Trophoblast cell (in vitro differentiated cells and primary cell): ENCODE results near the gene MGRN1.

Source experiments
- DNase-seq, 2 donors: peaks; one replicate each; pipeline ENCODE4 v3.0.0-alpha.2; 2016
- H2AFZ ChIP-seq: 2 replicates; pipeline ENCODE4 v1.6.1; 2013; ENCODE audit warnings: low read length, moderate library complexity, mild to moderate bottlenecking; ENCODE audit not compliant: insufficient read depth, poor library complexity
- H2AK5ac ChIP-seq: 2 replicates; pipeline ENCODE4 v1.6.1; 2013; ENCODE audit warnings: mild to moderate bottlenecking, low read length
- H2BK120ac ChIP-seq: 2 replicates; pipeline ENCODE4 v1.6.1; 2013; ENCODE audit warnings: low read length, mild to moderate bottlenecking, moderate library complexity; ENCODE audit not compliant: insufficient read depth, poor library complexity
- H2BK12ac ChIP-seq: 2 replicates; pipeline ENCODE4 v1.6.1; 2013; ENCODE audit warnings: mild to moderate bottlenecking, low read length, moderate library complexity
- H2BK5ac ChIP-seq: 2 replicates; pipeline ENCODE4 v1.6.1; 2013; ENCODE audit warnings: low read length, low read depth, moderate library complexity, mild to moderate bottlenecking; ENCODE audit not compliant: poor library complexity
- H3K14ac ChIP-seq: 2 replicates; pipeline ENCODE4 v1.6.1; 2013; ENCODE audit warnings: mild to moderate bottlenecking, low read length
- H3K18ac ChIP-seq: 2 replicates; pipeline ENCODE4 v1.6.1; 2013; ENCODE audit warnings: mild to moderate bottlenecking, low read length
- H3K23ac ChIP-seq: 2 replicates; pipeline ENCODE4 v1.6.1; 2013; ENCODE audit warnings: low read length
- H3K27ac ChIP-seq: 2 replicates; pipeline ENCODE4 v1.5.1; 2013; ENCODE audit warnings: low read depth, mild to moderate bottlenecking, inconsistent platforms, low read length, moderate library complexity
- H3K27me3 ChIP-seq: 2 replicates; pipeline ENCODE4 v1.6.1; 2013; ENCODE audit warnings: inconsistent platforms, mild to moderate bottlenecking, low read length, moderate library complexity; ENCODE audit not compliant: insufficient read depth
- H3K36me3 ChIP-seq, 2 experiments: 1 replicate in 1 of 2; 2 replicates in 1 of 2; pipeline ENCODE4 v1.6.1; 2013; ENCODE audit warnings: low read length in 2 of 2, mild to moderate bottlenecking in 2 of 2, moderate library complexity in 1 of 2; ENCODE audit not compliant: insufficient read depth in 2 of 2, control insufficient read depth in 1 of 2
- H3K4ac ChIP-seq: 2 replicates; pipeline ENCODE4 v1.6.1; 2013; ENCODE audit warnings: low read depth, mild to moderate bottlenecking, low read length, moderate library complexity
- H3K4me1 ChIP-seq, 2 experiments: 1 replicate in 1 of 2; 2 replicates in 1 of 2; pipeline ENCODE4 v1.6.1; 2013; ENCODE audit warnings: low read length in 2 of 2, mild to moderate bottlenecking in 2 of 2, moderate library complexity in 1 of 2; ENCODE audit not compliant: insufficient read depth in 2 of 2, control insufficient read depth in 1 of 2
- H3K4me2 ChIP-seq: 2 replicates; pipeline ENCODE4 v1.6.1; 2013; ENCODE audit warnings: inconsistent platforms, mild to moderate bottlenecking, low read length, moderate library complexity
- H3K4me3 ChIP-seq: 2 replicates; pipeline ENCODE4 v1.5.1; 2013; ENCODE audit warnings: mild to moderate bottlenecking, low read depth, low read length, inconsistent platforms
- H3K79me1 ChIP-seq: one replicate; pipeline ENCODE4 v1.6.1; 2013; ENCODE audit warnings: low read length
- H3K79me2 ChIP-seq: 2 replicates; pipeline ENCODE4 v1.6.1; 2013; ENCODE audit warnings: low read length, mild to moderate bottlenecking; ENCODE audit not compliant: control insufficient read depth, insufficient read depth, poor library complexity
- H3K9ac ChIP-seq: 2 replicates; pipeline ENCODE4 v1.6.1; 2013; ENCODE audit warnings: mild to moderate bottlenecking, low read length
- H3K9me3 ChIP-seq: 2 replicates; pipeline ENCODE4 v1.6.1; 2013; ENCODE audit warnings: low read depth, mild to moderate bottlenecking, control low read depth, inconsistent platforms, low read length; ENCODE audit not compliant: insufficient read depth
- H4K12ac ChIP-seq: 2 replicates; pipeline ENCODE4 v1.6.1; 2013; ENCODE audit warnings: low read depth, mild to moderate bottlenecking, low read length, moderate library complexity
- H4K8ac ChIP-seq: 2 replicates; pipeline ENCODE4 v1.6.1; 2013; ENCODE audit warnings: low read depth, mild to moderate bottlenecking, low read length, moderate library complexity
- H4K91ac ChIP-seq: one replicate; pipeline ENCODE4 v1.6.1; 2013; ENCODE audit warnings: low read depth, mild to moderate bottlenecking, low read length, moderate library complexity
- WGBS: extraction: QIAGEN DNeasy Blood & Tissue Kit; methylation state at CpG from one replicate; pipeline ENCODE4 v1.1.7; 2013; ENCODE audit warnings: missing lambda C conversion rate; ENCODE audit not compliant: insufficient read length, insufficient coverage; ENCODE audit errors: extremely low coverage; 5-methylcytosine and 5-hydroxymethylcytosine counted together

MGRN1 gene

DNA sequence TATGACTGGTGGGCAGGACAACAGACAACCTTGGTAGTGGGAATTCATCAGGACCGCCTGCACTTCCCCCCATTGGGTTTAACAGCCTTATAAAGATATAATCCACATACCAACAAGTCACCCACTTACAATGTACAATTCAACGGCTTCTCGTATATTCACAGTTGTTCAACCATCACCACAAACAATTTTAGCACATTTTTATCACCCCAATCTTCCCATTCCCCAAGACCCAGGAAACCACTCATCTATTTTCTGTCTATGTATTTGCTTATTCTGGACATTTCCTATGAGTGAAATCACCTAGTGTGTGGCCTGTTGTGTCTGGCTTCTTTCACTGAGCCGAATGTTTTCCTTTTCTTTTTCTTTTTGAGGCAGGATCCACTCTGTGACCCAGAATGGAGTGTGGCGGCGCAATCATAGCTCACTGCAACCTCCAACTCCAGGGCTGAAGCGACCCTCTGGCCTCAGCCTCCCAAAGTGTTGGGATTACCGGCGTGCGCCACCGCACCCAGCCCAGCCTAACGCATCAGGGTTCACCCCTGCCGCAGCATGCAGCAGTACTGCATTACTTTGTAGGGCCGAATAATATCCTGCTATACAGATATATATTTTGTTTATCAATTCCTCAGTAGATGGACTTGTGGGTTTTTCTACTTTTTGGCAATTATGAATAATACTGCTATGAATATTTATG is 98.6 kb downstream of the MGRN1 start:
- Histone ChIP-seq H4K12ac (no peak overlapping the region), H2BK5ac (no peak overlapping the region), H3K14ac (no peak overlapping the region), H4K8ac (no peak overlapping the region), H2BK12ac (no peak overlapping the region), H3K23ac (no peak overlapping the region), H2AFZ (no peak overlapping the region), H3K9ac (no peak overlapping the region), H3K9me3 (no peaks in the 10 kb centered on the region), H3K27ac (no peak overlapping the region), H3K4me2 (no peak overlapping the region), H2BK120ac (no peak overlapping the region), H3K36me3 (peaks cover 22 to 24% of the 10 kb centered on the region in 2 experiments), H3K4me1 (no peaks in the 10 kb centered on the region), H3K79me1 (no peaks in the 10 kb centered on the region), H3K27me3 (no peaks in the 10 kb centered on the region), H4K91ac (no peak overlapping the region), H3K4me3 (no peak overlapping the region), H2AK5ac (no peak overlapping the region), H3K4ac (no peak overlapping the region), H3K79me2 (no peaks in the 10 kb centered on the region), H3K18ac (no peak overlapping the region)
- no CpG with 5 or more reads among the region's 14 CpGs for WGBS
- DNase-seq = no peak

DNA sequence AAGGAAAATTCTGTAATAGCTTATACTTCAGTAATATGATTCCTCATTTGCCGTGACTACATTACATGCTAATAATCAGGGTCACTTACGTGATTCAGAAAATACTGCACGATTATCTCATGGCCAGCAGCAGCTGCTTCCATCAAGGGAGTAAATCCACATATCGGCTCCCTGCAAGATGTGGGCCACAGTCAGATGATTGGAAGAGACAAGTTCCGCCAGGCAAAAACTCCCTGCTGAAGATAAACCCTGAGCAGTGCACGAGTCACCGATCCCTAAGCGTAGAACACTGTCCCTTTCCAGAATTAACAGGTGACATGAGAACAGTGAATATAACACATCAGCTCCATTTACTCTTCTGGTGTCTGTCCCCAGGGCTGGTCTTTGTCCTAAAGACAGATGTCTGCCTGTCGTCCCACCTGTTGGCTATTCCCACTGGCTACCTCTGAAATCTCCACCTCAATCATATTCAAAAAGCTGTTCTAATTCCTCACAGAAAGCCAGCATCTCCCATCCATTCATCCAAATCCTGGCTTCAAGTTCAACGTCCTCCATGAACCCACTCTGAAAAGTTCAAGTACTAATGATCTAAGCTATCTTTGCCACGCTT is 100.1 kb downstream of the MGRN1 start:
- Histone ChIP-seq H3K14ac (no peak overlapping the region), H4K12ac (no peak overlapping the region), H3K23ac (no peak overlapping the region), H2AK5ac (no peak overlapping the region), H2AFZ (no peak overlapping the region), H3K27ac (no peak overlapping the region), H3K4me1 (no peaks in the 10 kb centered on the region), H3K18ac (no peak overlapping the region), H4K8ac (no peak overlapping the region), H3K9me3 (no peaks in the 10 kb centered on the region), H3K79me2 (no peaks in the 10 kb centered on the region), H3K4ac (no peak overlapping the region), H3K4me3 (no peak overlapping the region), H4K91ac (no peak overlapping the region), H3K4me2 (no peak overlapping the region), H3K9ac (no peak overlapping the region), H3K79me1 (no peaks in the 10 kb centered on the region), H2BK120ac (no peak overlapping the region), H2BK5ac (no peak overlapping the region), H2BK12ac (no peak overlapping the region), H3K27me3 (no peaks in the 10 kb centered on the region), H3K36me3 (peaks cover 30 to 31% of the 10 kb centered on the region in 2 experiments)
- WGBS = no CpG with 5 or more reads among the region's 11 CpGs
- DNase-seq = no peak

DNA sequence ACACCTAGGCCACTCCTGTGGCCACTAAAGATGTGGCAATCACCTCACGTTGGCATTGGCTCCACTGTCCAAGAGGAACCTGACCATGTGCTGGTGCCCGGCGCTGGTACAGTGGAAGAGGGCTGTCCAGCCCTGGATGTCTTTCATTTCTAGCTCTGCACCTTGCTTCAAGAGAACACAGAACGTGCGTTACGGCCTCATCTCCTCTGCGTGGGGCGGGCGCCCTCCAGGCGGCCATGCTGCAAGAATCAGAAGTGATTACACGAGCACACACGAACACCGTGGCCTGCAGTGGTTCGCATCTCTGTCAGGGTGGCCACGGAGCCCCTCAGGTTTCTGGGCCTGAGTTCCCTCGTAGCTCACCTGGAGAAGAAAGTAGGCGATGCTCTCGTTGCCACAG is 102.0 kb downstream of the MGRN1 start:
- Histone ChIP-seq H3K27me3 (no peaks in the 10 kb centered on the region), H3K23ac (no peak overlapping the region)
- WGBS = no CpG with 5 or more reads among the region's 18 CpGs

GRCh38 chr16:4728676-4729075 is 104.0 kb downstream of the MGRN1 start:
- no peak overlapping the region for H4K91ac ChIP-seq
- H2BK120ac ChIP-seq = no peak overlapping the region
- no peak overlapping the region for H2AFZ ChIP-seq
- no peak overlapping the region for H3K4ac ChIP-seq
- no peak overlapping the region for H2BK5ac ChIP-seq
- H3K9me3 ChIP-seq = no peaks in the 10 kb centered on the region
- H3K23ac ChIP-seq = no peak overlapping the region
- no peak overlapping the region for H3K27ac ChIP-seq
- peaks cover 28 to 31% of the 10 kb centered on the region in 2 experiments for H3K36me3 ChIP-seq
- no peaks in the 10 kb centered on the region for H3K27me3 ChIP-seq
- no peak overlapping the region for H4K12ac ChIP-seq
- no peak overlapping the region for H3K9ac ChIP-seq
- no peak overlapping the region for H2BK12ac ChIP-seq
- WGBS = no CpG with 5 or more reads among the region's 8 CpGs
- H3K18ac ChIP-seq = no peak overlapping the region
- H4K8ac ChIP-seq = no peak overlapping the region
- DNase-seq = no peak
- peaks cover 0 to 2% of the 10 kb centered on the region in 2 experiments for H3K4me1 ChIP-seq
- no peak overlapping the region for H2AK5ac ChIP-seq
- H3K14ac ChIP-seq = no peak overlapping the region
- H3K4me3 ChIP-seq = no peak overlapping the region
- H3K79me1 ChIP-seq = peaks cover under 1% of the 10 kb centered on the region
- H3K4me2 ChIP-seq = no peak overlapping the region
- peaks cover under 1% of the 10 kb centered on the region for H3K79me2 ChIP-seq

More for the DNA sequence above, 102.0 kb downstream of the MGRN1 start:
- Histone ChIP-seq H2AFZ (no peak overlapping the region), H3K14ac (no peak overlapping the region), H3K4me3 (no peak overlapping the region), H3K79me1 (no peaks in the 10 kb centered on the region), H3K79me2 (no peaks in the 10 kb centered on the region), H3K18ac (no peak overlapping the region), H3K9me3 (no peaks in the 10 kb centered on the region), H2BK5ac (no peak overlapping the region), H3K27ac (no peak overlapping the region), H2AK5ac (no peak overlapping the region), H3K4me2 (no peak overlapping the region), H3K9ac (no peak overlapping the region), H4K8ac (no peak overlapping the region), H3K4me1 (no peaks in the 10 kb centered on the region), H2BK12ac (no peak overlapping the region), H4K12ac (no peak overlapping the region), H3K4ac (no peak overlapping the region), H4K91ac (no peak overlapping the region), H3K36me3 (peaks cover 31 to 35% of the 10 kb centered on the region in 2 experiments), H2BK120ac (no peak overlapping the region)
- no peak for DNase-seq
